T-helper 1 cell treated with Interleukin-12 subunit alpha and Interleukin-12 subunit beta and Interleukin-4 antibody, amounts not matched to agents 30 ng/mL and 1 ng/mL, for 36 hours (primary cell): ENCODE results near the gene SRGN. TPM values are rescaled to one million over a fixed set of nuclear protein-coding genes. Genes with fewer than 3 reads are reported as not detected.
"Not testable (repeated sequence)": the region's sequence is repeated elsewhere in the genome, so short reads cannot be mapped to it uniquely, and the experiment has no call there.

Experiments used
- intact Hi-C: fragments of 100-400 bp; cut with micrococcal nuclease; formaldehyde crosslinking; loops from one replicate; pipeline ENCODE4 v1.15.1; 2024
- total RNA-seq: library from RNA; stranded (reverse); gene quantifications from 2 replicates; pipeline ENCODE4 v1.2.3, GENCODE V29; 2022

The SRGN gene, protein sequence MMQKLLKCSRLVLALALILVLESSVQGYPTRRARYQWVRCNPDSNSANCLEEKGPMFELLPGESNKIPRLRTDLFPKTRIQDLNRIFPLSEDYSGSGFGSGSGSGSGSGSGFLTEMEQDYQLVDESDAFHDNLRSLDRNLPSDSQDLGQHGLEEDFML
- 294 and 300 TPM in 2 replicates for total RNA-seq

- intact Hi-C loops = loop anchor here (1.0 to 2.0 kb wide), 3 partner anchors 22 to 43 kb away; no protein-coding TSS in a partner anchor
These were observed at the start of gene SRGN for GRCh38 chr10:69087590-69088470. TSS of gene SRGN (plus strand) at chr10:69088103. CDS start at chr10:69088158, 55 bp downstream.

GRCh38 chr10:69040904-69041303 is 47.0 kb upstream of the SRGN start:
- intact Hi-C loops = not testable (repeated sequence)

DNA sequence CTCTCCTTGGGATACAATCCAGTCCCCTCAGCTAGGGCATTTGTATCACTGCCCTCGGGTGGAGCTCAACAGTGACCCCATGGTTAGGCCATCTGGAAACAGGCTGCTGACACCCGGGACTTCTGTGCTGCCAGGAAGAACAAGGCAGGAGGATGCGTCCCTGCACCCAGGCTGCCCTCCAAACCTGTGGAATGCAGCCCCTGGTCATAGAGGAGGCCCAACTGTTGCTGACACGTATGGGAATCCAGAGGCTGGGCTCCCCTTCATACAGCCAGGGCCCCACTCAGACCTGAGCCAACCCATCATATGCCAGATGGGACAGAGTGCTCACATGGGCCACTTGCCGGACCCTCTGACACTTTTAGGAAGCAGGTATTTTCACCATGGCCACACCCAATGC is 45.5 kb upstream of the SRGN start:
- intact Hi-C loops = no loop called here

DNA sequence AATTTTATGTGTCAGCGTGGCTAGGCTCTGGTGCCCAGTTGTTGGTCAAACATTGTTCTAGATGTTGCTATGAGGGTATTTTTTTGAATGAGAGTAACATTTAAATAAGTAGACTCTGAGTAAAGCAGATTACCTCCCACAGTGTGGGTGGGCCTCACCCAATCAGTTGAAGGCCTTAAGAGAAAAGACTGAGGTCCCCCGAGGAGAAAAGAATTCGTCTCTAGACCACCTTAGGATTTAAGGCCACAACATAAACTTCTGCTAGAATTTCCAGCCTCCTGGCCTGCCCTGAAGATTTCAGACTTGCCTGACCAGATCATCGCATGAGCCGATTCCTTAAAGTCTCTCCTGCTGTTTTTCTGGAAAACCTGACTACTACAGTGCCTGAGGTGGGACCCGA is 45.1 kb upstream of the SRGN start:
- intact Hi-C loops = no loop called here

- intact Hi-C loops = loop anchor here (2.0 kb wide), 1 partner anchor 79 kb away; no protein-coding TSS in a partner anchor
These were observed 43.9 kb upstream of the SRGN start for GRCh38 chr10:69043931-69044531.

DNA sequence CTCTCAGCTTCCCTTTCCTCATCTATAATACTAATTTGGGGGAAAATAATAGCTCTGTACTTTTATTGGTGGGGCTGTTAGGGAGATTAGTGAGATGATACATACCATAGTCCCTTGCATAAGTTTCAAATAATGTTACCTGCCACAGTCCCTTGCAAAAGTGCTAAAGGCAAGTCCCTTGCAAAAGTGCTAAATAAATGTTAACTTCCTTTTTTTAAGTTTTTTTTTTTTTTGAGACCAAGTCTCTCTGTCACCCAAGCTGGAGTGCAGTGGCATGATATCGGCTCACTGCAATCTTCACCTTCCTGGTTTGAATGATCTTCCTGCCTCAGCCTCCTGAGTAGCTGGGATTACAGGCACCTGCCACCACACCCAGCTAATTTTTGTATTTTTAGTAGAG is 43.4 kb upstream of the SRGN start:
- intact Hi-C loops = loop anchor here (2.0 kb wide), 1 partner anchor 78 kb away; no protein-coding TSS in a partner anchor

- intact Hi-C loops = loop anchor here (1.0 to 5.0 kb wide), 6 partner anchors 10 to 177 kb away; partner anchors contain the start of gene HKDC1
These were observed 42.2 kb upstream of the SRGN start for GRCh38 chr10:69045441-69046300.

DNA sequence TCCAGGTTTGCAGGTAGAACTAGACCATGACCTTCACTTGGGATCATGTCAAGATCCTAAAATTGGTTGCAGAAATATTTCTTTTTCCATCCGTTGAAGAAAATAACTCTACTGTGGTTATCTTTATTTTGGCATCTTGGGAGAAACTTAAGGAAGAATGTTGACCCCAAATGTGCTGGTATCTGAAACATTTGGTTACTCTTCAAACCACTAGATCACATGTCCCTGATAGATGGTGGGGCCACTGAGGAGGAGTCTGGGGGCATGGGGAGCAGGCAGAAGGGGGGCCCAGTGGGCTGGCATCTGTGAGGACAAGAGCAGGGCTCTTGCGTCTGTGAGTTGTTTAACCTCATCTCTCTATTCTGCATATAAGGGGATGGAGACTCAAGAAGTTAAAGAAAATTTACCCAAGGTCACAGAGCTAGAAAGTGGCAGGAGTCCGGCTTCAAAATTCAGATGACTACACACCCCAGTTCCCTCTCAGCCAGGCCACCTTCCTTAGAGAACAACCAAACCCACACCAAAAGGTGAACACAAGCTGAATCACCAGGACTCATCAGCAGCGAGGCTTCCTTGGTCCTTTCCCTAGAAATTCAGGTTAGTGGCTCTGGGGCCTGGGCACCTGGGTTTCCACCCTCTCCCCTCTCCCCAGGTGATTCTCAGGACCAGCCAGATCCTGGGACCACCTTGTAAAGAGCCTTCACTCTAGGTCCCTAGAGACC is 40.6 kb upstream of the SRGN start:
- intact Hi-C loops = loop anchor here (5.0 kb wide), 2 partner anchors 40 to 175 kb away; partner anchors contain the start of gene HKDC1

GRCh38 chr10:69048103-69048502 is 39.8 kb upstream of the SRGN start:
- intact Hi-C loops = loop anchor here (5.0 kb wide), 2 partner anchors 41 to 174 kb away; partner anchors contain the start of gene HKDC1

DNA sequence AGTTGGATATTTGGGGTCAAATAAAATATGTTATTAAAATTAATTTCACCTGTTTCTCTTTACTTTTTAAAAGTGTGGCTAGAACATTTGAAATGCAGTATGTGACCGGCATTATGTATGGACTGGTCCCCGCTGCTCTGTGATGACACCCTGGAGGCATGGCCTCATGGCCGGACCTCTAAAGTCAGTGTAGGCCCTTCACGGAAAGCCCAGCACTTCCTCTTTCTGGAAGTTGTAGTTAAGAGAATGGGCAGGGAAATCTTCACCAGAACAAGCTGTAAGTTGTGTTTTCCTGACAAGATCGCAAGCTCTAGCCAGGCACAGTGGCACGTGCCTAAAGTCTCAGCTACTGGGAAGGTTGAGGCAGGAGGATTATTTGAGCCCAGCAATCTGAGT is 38.3 kb upstream of the SRGN start:
- intact Hi-C loops = loop anchor here (5.0 kb wide), 2 partner anchors 42 to 173 kb away; partner anchors contain the start of gene HKDC1

DNA sequence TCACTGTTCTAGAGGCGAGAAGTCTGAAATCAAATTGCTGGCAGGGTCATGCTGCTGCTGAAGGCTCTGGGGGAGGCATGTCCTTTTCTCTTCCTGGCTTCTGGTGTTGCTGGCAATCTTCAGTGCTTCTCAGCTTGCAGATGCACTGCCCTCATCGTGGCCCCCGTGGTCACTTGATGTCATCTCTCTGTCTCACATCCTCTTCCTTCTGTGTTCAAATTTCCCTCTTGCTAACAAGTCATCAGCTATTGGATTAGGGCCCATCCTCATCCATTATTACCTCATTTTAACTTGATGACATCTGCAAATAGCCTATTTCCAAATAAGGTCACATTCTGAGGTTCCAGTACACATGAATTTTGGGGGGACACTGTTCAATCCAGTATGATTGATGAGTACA is 36.6 kb upstream of the SRGN start:
- intact Hi-C loops = no loop called here

- intact Hi-C loops = no loop called here
These were observed 36.0 kb upstream of the SRGN start for GRCh38 chr10:69051710-69052487.

GRCh38 chr10:69052736-69053135 is 35.2 kb upstream of the SRGN start:
- intact Hi-C loops = no loop called here

DNA sequence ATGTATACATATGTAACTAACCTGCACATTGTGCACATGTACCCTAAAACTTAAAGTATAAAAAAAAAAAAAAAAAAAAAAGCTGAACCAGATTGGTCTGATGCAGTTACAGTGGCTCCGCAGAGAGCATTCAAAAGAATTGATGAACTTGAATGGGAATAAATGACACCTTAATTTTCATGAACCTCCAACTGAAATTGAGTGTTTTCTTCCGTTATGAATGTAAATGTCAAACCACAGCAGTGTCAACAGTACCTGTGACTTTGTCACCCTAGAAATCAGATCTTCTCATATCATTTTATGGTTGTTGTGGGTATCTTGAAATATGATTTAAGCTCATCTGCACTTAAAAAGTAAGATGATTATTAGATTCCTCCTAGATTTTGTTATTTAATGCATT is 32.7 kb upstream of the SRGN start:
- intact Hi-C loops = loop anchor here (1.0 to 2.0 kb wide), 3 partner anchors 10 to 34 kb away; partner anchors contain the start of gene SRGN

DNA sequence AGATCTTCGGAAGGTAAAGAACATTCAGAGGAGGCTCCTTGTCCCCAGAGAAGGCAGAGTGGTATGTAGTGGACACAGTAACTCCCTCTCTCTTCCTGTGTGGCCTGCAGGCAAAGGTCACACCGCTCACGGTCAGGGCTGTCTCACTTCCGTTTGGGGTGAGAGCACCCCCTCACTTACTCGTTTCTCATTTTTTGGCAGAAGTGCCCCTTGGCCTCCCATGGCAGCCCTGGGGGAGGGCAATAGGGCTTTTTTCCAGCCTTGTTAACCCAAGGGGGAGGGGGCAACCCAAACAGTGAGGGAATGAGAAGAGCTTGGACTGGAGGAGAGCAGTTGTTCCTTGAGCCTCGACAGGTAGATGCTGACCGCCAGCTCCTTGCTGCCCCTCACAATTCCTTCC is 31.8 kb upstream of the SRGN start:
- intact Hi-C loops = no loop called here

DNA sequence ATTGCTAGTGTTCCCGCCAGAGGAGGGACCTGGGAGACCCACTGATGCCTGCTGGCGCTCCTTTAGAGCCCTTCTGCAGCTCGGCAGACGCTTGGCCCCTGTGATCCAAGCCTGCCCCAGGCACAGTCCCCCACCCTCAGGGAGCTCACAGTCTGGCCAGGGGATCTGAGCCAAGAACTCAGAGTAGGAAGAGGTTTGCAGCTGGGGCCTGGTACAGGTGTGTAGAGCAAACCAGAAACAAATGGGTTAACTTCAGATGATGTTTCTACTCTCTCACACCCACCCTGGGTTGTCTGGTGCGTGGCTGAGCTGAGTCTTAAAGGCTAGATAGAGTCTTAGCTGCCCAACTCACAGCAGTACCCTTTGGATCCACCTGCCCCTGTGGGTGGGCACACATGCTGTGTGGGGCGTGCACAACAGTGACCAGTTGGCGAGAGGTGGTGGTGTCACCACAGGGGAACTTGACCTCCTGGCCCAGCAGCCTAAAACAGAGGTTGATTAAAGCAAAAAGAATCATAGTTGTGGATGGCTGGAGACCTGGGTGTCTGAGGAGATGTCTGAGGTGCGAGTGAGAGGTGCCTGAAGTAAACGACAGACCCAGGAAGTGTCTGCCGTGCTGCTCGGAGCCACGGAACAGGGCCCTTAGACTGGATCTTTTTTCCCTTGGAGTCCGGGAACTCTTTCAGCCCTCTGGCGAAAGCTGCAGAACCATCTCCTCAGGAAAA is 31.2 kb upstream of the SRGN start:
- intact Hi-C loops = no loop called here

DNA sequence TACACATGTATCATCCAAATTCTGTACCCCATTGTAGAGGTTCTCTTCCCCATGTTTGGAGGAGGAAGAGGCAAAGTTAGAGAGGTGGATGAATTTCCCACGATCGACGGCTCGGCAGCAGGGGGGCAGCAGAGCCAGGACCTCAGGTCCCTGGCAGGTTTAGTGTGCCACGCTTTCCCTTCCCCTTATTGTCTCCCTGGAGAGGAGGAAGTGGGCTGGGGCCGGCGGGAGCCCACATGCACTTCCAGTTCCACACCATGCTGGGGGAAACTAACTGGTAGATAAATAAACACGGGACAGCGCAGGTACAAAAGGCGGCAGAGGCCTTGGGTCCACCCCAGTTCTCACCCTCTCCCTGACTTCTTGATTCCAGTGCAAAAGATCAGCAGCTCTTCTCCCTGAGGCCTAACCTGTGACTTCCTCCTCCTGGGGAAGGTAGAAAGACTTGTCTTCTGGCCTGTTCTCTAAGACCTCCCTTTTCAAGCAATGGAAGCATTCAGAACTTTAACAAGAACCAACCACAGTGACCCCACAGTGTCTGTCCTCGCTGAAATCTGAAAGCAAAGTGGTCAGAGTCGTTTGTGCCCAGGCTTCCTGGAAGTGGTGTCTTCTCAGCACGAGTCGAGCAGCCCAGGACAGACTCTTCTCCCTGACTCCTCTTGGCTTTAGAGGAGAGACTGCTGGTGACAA is 30.5 kb upstream of the SRGN start:
- intact Hi-C loops = no loop called here

GRCh38 chr10:69057951-69058297 is 30.0 kb upstream of the SRGN start:
- intact Hi-C loops = no loop called here
